HG03558 (cell line): Measurements from ENCODE around the gene MME.
"Not testable (repeated sequence)": the region's sequence is repeated elsewhere in the genome, so short reads cannot be mapped to it uniquely, and the experiment has no call there.

Experiments used
- ATAC-seq: cut with Tn5 transposase; IDR thresholded peaks from one replicate; pipeline ENCODE4 v1.9.1; 2021; ENCODE audit warnings: moderate number of reproducible peaks; ENCODE audit not compliant: unreplicated experiment; ENCODE audit errors: extremely low read depth

MME gene

DNA sequence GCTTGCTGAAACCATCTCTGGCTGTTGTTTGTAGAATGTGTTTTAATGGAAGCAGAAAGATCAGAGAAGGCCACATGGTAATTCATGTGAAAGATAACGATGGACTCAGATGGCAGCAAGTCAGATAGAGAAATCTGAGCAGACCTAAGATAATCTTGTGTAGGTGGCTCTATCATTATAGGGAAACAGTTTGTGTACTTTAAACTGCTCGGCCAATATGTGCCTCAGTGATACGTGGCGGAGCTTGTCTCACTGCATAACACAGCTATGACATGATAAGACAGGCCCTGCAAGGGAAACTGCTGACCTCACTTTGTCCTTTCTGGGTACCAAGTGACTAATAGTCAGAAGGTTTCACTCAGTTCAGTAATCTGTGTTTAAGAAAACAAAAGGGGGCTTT is 51.0 kb downstream of the MME start:
- ATAC-seq = peak; percentile 90

DNA sequence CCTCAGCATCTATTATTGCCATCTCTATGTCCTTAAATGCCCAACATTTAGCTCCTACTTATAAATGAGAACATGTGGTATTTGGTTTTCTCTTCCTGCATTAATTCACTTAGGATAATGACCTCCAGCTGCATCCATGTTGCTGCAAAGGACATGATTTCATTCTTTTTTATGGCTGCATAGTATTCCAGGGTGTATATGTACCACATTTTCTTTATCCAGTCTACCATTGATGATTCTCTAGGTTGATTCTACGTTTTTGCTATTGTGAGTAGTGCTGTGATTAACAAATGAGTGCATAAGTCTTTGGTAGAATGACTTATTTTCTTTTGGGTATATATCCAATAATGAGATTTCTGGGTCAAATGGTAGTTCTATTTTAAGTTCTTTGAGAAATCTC is 54.2 kb downstream of the MME start:
- not testable (repeated sequence) for ATAC-seq

DNA sequence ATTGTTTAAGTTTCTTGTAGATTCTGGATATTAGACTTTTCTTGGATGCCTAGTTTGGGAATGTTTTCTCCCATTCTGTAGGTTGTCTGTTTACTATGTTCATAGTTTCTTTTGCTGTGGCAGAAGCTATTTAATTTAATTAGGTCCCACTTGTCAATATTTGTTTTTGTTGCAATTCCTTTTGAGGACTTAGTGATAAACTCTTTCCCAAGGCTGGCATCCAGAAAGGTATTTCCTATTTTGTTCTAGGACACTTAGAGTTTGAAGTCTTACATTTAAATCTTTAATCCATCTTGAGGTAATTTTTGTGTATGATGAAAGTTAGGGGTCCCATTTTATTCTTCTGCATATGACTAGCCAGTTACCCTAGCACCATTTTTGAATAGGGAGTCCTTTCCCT is 54.9 kb downstream of the MME start:
- no peak for ATAC-seq

DNA sequence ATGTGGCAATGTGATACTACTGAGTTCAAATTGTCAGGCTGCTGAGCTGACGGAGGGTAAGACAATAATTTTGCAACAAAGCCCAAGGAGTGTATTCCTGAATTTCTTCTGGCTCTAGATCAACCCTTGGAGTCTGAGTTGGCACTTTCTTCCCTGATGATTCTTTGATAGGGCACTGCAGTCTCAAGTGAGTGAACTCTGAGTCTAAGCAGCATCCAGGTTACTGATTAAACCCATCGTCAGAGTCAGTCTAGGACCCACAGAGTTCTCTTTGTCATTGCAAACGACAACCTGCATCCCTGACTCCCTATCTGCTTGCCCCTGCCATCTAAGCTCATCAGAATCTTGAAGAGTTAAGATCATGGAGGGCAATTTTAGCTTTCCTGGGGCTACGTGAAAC is 58.6 kb downstream of the MME start:
- ATAC-seq = no peak

DNA sequence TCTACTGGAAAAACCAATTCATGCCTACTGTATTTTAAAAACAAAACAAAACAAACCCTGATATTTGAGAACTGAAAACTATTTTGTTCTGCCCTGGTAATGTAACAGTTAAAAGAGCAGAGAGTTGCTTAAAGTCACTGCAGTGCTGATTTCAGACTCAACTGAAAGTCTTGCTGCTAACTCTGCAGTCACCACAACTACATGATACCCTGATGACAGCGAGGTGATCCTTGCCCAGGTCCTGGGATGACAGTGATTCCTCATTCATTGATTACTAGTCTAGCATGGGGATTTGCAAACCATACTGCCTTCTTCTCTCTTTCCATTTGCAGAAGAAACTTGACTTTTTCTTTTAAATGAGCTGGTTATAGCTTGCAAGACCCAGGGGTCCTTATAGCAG is 67.5 kb downstream of the MME start:
- no peak for ATAC-seq

DNA sequence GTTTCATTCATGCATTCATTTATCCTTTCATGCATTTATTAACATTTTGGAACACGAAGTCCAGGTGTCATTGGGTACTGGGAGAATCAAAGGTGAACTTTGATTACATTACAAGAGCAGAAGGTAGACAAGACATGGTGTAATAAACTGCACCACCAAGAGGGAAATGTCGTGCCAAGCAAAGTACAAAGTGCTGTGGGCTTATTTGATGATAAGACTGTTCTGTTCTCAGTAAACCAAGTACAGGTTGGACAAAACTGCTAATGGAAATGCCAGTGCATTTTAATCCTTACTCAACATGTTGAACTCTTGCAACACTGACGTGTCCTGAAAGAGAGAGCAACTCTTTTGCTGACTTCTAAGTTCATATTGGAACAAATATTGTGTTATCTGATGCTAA is 69.4 kb downstream of the MME start:
- no peak for ATAC-seq

DNA sequence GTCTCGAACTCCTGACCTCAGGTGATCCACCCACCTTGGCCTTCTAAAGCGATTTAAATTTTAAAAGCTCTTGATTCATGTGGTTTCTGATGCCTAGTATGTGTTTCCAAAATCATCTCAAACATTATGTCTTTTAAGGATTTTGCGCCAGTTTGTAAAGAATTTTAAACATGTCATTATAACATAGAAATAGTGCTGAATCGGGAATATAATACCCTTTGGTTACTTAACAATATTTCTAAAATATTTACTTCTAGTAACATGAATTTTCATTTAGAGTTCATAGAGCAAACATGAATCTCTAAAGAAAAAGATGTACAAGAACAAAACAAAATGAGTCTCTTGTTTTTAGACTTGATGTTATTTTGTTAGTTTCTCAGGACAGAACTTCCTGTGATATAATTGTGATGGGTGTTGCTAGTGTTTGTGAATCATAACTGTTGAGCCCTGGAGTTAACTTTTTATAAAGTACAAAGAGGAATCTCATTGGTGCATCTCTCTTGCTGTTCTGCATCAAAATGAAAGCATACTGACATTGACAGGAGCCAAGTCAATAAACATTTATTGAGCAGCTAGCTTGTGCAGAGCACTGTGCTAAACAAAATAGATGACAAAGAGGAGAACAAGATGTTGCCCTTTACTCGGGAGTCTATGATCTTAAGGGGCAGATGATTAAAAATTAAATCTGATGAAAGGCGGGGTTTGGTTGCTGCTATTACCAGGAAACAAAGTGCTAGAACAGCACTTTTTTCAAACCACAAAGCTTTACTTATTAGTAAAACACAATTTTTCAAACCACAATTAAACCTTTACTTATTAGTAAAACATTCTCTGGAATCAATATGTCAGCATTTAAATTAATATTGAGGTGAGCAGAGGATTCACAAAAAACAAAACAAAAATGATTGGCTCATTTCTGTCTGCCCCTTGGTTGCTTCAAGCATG is 73.4 kb downstream of the MME start:
- ATAC-seq = no peak

DNA sequence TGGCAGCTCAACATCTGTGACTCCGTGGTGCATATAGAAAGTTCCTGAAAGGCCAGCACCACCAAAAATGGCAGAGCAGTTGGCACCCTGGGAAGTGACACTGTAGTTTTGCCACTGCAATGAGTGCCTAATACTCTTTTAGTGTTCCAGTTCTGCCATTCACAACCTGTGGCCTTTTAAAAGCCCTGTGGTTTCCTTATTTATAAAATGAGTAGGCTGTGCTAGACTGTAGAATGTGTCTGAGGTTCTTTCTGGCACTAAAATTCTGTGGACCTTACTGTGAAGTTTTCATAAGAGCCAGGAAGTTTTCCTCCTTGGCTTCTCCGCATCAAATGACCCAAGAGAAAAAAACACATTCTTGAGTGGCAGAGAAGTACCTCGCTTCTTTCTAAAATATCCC is 74.1 kb downstream of the MME start:
- no peak for ATAC-seq

DNA sequence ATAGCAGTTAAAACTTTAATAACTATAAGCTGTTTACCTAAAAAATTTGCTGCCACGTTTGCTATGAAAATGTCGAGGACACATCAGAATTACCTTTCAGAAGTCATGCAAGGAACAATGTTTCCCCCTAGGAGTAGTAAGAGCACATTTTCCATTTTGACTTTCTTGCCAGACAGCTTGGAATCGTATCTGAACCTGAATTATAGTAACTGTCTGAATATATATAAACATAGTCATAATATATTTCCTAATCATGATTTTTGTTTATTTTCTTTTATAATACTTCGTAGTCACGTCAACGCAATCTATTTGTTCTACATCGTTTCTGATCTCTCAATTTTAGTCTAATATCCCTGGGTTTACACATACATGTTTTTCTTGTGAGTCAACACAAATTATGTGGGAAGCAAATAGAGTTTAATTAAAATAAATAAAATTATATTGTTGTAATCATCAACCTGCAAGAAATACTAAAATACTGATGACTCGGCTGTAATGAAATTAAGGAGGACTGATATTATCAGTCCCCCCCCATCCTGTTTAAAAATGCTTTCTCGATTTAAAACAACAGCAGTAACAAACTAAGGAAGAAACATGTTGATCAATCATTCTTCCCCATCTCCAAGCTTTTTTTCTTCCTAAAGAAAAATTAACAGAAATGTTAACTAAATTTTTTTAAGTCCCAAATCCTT is 78.4 kb downstream of the MME start:
- ATAC-seq = no peak

DNA sequence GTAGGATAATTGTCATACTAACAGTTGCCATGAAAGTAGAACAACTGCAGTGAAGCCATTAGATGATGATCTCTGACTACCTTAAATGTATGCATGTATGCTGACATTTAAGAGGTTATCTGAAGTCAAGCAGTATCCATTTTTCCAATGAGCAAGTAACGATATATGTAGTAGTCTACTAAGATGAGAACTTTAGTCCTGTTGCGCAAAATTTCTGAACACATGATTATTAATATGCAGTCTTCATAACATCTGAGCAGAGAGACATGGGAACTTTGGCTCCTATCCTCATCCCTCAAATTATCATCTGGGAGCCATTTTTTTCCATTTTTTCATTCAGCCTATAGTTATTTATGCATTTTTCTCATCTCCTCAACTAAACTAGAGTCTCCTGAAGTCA is 79.2 kb downstream of the MME start:
- no peak for ATAC-seq

DNA sequence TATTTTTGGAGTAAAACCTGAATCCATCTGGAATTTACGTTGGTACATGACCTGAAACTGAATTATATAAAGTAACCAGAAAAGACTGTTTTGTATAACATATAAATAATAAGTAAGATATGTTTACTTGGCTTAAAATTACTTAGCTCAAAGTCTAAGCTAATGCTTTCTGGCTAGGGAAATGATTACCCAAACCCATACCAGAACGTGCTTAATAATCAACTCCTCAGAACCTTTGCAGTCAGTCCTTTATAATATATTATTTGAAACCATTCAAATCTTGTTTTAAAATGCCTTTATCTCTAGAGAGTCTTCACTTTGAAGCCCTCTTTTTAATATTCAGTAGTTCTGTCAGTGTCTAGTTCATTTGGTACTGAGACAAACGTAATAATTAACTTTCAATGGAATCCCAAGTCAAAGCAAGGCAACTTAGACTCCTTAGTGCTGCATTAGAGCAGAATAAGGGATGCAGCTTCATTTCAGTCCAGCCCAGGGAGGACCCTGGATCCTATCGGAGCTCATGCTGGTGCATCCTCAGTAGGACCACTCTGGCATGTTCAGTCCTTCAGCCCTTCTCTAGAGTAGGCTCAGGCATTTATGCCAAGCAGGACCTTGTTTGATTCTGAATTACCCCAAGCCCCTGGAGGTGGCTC is 81.6 kb downstream of the MME start:
- no peak for ATAC-seq

DNA sequence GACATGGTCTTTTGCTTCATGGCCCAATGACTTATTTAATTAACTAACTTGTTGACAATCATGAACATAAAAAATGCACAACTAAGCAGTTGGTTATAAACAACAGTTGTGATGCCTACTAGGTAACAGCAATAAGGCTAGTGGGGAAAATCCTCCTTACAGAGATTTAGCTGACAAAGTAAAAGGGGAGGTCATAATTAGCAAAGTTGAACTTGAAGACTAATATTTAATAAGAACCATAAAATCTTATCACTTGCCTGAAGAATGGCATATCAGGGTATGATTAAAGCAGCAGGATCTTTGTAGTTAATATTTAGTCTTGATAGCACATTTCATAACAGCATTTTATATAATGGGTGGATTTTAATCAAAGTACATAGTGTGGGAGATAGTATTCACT is 84.2 kb downstream of the MME start:
- no peak for ATAC-seq

DNA sequence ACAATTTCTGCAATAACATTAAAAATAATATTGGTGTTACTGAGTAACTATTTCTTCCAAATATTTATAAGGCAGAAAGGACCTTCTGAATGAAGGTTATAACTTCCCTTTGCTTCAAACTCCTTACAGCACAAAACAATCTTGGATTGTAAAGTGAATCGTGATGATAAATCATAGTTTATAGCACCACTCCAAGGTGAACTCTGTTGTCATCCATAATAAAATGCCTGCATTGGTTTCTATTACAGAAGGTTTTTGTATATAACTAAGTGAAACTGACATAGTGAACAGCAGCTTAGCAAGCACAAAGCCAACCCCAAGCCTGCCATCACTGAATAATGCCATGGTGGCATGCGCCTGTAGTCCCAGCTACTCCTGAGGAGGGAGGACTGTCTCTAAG is 86.3 kb downstream of the MME start:
- ATAC-seq = no peak

DNA sequence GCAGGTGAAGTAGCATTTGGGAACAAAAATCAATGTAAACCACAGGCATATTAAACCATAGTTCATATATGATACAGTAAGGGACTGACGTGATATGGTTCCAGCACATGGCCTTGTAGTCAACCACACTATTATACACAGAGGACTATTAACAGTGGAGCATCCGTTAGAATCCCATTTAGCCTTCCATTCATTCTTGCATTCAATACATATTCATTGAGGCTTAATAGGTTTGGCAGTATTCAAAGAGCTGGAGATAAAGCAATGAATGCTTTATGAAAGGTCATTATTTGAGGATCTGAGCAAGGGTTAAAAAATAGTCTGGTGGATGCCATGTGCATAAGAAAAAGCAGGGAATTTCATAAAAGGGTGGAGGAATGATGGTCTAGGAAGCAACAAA is 89.1 kb downstream of the MME start:
- ATAC-seq = no peak

DNA sequence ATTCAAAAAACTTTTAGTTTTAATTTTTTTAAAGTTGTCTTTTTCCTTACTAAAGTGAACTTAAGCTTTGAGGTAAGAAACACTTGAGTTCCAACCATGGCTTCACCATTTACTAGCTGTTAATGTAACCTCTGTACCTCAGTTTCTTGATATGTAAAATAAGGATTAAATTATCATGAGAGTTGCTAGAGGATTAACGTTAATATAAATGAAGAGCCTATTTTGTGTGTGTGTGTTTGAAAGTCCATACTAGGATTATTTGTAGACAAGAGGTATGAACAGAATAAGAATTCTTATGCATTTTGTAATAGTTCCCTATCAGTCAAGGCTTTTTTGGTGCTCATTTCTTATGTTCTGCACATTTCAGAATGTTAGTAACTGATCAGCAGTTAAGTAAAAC is 93.7 kb downstream of the MME start:
- ATAC-seq = no peak

DNA sequence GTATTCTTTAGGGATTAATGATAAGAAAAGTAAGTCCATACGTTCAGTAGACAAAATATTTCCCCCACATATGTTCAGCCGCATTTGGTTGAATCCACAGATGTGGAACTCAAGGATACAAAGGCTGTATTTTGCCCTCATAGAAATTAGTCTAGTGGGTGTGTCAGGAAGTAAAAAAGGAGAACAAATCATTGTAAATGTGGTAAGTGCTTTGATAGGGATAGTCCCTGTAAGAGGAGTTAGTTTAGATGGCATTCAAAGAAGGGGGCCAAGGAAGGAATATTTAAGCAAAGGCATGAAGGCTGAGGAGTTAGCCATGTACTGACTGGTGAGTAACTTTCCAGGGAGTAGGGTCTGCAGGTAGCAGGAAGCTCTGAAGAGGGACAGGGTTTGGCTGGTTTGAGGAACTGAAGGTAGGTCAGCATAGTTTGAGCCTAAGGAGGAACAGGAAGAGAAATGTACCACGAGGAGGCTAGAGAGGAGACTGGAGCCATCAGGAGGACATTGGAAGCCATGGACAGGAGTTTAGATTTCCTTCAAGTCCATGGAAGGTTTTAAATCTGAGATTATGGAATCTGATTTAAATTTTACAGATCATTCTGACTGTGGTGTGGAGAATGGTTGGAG is 98.8 kb downstream of the MME start:
- no peak for ATAC-seq

DNA sequence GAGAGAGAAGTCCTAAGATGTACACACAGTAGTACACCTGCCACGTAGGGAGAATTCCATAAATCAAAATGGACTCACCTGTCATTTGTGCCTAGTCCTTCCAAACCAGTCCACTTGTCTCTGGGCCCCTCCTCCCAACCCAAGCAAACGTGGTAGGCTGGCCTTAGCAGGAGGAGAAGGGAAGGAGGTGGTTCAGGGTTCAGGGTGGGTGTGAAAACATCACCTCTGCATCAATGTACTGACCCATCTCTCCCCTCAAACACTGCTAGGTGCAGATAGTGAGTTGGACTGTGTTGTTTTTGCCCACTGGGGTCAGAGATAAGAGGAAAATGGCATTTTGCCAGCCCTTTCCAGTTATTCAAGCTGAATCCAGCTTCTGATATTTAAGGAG is 99.3 kb downstream of the MME start:
- no peak for ATAC-seq

DNA sequence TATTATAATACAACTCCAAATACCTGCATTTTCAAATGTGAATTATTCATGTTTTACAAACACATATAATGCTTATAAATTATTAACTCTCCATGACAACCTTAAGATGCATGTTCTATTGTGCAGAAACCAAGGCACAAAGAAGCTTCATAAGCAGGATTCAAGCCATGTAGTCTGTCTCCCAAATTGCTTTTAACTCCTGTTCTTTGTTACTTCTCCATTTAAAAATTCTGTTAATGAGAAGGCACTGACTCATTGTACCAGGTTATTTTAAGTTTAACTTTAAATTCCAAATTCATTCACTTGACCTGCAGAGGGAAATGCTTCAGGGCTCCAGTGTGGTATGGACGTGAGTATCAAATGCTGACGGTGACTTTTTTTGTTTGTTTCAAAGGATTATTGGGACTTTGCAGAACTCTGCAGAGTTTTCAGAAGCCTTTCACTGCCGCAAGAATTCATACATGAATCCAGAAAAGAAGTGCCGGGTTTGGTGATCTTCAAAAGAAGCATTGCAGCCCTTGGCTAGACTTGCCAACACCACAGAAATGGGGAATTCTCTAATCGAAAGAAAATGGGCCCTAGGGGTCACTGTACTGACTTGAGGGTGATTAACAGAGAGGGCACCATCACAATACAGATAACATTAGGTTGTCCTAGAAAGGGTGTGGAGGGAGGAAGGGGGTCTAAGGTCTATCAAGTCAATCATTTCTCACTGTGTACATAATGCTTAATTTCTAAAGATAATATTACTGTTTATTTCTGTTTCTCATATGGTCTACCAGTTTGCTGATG is 100.0 kb downstream of the MME start:
- no peak for ATAC-seq

DNA sequence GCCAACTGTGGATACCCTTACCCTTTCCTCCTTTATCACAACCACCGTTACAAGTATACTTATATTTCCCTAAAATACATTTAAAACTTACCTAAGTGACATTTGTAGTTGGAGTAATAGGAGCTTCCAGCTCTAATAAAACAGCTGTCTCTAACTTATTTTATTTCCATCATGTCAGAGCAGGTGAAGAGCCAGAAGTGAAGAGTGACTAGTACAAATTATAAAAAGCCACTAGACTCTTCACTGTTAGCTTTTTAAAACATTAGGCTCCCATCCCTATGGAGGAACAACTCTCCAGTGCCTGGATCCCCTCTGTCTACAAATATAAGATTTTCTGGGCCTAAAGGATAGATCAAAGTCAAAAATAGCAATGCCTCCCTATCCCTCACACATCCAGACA is 102.3 kb downstream of the MME start:
- ATAC-seq = no peak

DNA sequence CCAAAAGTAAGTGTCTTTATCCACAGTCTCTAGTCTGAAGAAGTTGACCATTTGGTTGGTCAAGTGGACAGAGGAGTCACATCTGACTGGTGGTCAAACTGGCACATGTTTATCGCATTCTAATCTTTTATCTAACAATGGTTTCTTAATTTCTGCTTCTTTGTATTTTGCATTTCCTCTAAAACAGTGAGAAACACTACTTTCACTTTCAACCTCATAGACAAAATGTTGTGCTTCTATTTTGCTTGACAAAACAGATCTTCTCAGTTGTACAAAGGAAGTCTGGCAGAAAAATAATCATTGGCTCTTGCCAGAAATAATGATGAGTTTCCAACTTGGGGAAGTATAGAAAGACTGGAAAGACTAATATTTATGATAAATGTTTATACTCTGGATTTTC is 103.9 kb downstream of the MME start:
- ATAC-seq = no peak
